Measurements from ENCODE around the gene APBB1. TPM values are rescaled to one million over a fixed set of nuclear protein-coding genes. Genes with fewer than 3 reads are reported as not detected.

The APBB1 gene
- polyA plus RNA-seq, 1 of the 3 experiments (the other 2 are of a cell fraction), result 35.9 TPM

DNA sequence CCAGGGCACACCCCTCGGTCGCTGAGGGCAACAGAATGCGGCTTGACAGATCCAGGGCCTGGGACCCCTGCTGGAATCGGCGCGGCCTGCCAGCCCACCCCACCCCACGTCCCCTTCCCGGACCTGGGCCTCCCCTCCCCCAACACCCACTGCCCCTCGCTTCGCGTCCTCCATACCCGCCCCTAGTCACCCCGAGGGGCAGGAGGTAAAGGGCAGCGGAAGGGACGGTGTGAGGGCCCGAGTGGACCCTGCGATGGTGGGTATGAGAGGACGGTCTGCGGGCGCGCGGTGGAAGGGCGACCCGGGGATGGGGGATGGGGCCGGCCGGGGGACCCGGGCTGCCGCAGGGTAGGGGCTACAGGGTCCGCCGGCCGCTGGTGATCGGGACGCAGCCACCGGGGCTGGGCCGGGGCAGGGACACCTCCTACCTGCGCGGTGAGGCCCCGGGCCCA lies 311 bp downstream of the APBB1 start:
- H3K4me1 ChIP-seq (ENCODE audit: control insufficient read depth in 1 of 2, insufficient read depth in 2 of 2, low read depth in 1 of 2, low read length in 1 of 2), result peaks cover 0 to 11% of the 10 kb centered on the region in 2 experiments; a peak in 1 of 4 replicates
- POLR2A ChIA-PET, result interaction anchor here (0.6 to 1.8 kb wide), 20 partner anchors 8 to 228 kb away, joined by 3 to 9 read pairs (median 4); partner anchors contain the start of genes HPX, SMPD1 and TAF10
- TF ChIP-seq POLR2AphosphoS5 (IDR thresholded peaks at IDR 0.05; ENCODE audit: low read depth, low read length), result no peak
- peak; percentile 7 for TF ChIP-seq CHD2 (IDR thresholded peaks at IDR 0.05; ENCODE audit: low read length, partially characterized antibody)
- peak overlapping the region; percentile 93; the same call in 1 of the 2 replicates for H2AFZ ChIP-seq (ENCODE audit: low read depth)
- H3K79me2 ChIP-seq (ENCODE audit: insufficient read depth), result 0 out of 2 replicates have a peak, but pooled peaks cover 5% of the 10 kb centered on the region
- CTCF ChIA-PET, result interaction anchor here (1.3 to 4.1 kb wide), 8 partner anchors 13 to 288 kb away, joined by 3 to 14 read pairs (median 6); no protein-coding TSS in a partner anchor
- no CpG with 5 or more reads among the region's 38 CpGs for WGBS (ENCODE audit: low lambda C conversion rate)
- no peaks in the 10 kb centered on the region for H3K36me3 ChIP-seq (replicated peaks in 1 of 2; ENCODE audit: control insufficient read depth in 1 of 2, insufficient read depth in 2 of 2, low read length in 1 of 2)
- peak overlapping the region in 1 of 2 experiments; percentile 62; a peak in 2 of 4 replicates for H3K27ac ChIP-seq (ENCODE audit: low read depth in 2 of 2, low read length in 1 of 2)
- no peaks in the 10 kb centered on the region for H4K20me1 ChIP-seq (ENCODE audit: insufficient read depth)
- peak overlapping the region; percentile 82 for H3K4me2 ChIP-seq
- H3K9me3 ChIP-seq, result no peaks in the 10 kb centered on the region
- no peaks in the 10 kb centered on the region for H3K9me2 ChIP-seq
- H3K4me3 ChIP-seq (ENCODE audit: low read depth in 2 of 2, low read length in 1 of 2), result peak overlapping the region; percentile 74 to 77
- peak overlapping the region; percentile 78; the same call in 1 of the 2 replicates for H3K9ac ChIP-seq
- DNase-seq, result no peak
- H3F3A ChIP-seq (replicated peaks; ENCODE audit: insufficient read depth), result no peaks in the 10 kb centered on the region
- H3K27me3 ChIP-seq (ENCODE audit: insufficient read depth), result no peaks in the 10 kb centered on the region

DNA sequence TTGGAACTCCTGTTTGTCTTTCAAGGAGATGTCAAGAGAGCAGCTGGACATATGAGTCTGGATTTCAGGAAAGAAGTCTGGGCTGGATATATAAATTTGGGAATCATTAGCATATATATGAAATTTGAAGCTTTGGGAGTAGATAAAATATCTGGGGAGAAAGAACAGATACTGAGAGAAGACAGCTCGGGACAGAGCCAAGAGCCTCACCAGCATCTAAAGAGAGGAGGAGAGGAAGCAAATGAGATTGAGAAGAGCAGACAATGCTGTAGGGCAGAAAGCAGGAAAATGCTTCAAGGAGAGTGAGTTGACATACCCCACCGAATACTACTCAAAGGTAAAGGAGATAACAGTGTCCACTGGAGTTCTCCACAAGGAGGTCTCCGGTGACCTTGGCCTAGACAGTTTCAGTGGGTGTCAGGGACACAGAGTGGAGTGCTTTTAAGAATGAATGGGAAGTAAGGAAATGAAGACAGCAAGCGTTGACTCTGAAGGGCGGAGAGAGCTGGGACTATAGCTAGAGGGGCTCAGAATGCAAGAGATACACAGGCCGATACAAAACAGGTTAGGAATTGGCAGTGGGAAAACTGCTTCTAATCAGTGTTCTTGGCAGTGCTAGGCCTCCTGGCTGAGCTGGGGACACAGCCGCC lies 862 bp downstream of the APBB1 start:
- TF ChIP-seq JUND (IDR thresholded peaks at IDR 0.05), result no peak
- no peak for TF ChIP-seq POLR2AphosphoS5 (IDR thresholded peaks at IDR 0.05; ENCODE audit: low read depth, low read length)
- TF ChIP-seq, protein P1, sequence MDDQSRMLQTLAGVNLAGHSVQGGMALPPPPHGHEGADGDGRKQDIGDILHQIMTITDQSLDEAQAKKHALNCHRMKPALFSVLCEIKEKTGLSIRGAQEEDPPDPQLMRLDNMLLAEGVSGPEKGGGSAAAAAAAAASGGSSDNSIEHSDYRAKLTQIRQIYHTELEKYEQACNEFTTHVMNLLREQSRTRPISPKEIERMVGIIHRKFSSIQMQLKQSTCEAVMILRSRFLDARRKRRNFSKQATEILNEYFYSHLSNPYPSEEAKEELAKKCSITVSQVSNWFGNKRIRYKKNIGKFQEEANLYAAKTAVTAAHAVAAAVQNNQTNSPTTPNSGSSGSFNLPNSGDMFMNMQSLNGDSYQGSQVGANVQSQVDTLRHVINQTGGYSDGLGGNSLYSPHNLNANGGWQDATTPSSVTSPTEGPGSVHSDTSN (IDR thresholded peaks at IDR 0.05), result no peak
- TF ChIP-seq YY1 (IDR thresholded peaks at IDR 0.05; ENCODE audit: low read depth), result no peak
- TF ChIP-seq, protein P2, sequence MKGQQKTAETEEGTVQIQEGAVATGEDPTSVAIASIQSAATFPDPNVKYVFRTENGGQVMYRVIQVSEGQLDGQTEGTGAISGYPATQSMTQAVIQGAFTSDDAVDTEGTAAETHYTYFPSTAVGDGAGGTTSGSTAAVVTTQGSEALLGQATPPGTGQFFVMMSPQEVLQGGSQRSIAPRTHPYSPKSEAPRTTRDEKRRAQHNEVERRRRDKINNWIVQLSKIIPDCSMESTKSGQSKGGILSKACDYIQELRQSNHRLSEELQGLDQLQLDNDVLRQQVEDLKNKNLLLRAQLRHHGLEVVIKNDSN (IDR thresholded peaks at IDR 0.05; ENCODE audit: borderline replicate concordance, low read depth), result no peak
- TF ChIP-seq, protein P3, sequence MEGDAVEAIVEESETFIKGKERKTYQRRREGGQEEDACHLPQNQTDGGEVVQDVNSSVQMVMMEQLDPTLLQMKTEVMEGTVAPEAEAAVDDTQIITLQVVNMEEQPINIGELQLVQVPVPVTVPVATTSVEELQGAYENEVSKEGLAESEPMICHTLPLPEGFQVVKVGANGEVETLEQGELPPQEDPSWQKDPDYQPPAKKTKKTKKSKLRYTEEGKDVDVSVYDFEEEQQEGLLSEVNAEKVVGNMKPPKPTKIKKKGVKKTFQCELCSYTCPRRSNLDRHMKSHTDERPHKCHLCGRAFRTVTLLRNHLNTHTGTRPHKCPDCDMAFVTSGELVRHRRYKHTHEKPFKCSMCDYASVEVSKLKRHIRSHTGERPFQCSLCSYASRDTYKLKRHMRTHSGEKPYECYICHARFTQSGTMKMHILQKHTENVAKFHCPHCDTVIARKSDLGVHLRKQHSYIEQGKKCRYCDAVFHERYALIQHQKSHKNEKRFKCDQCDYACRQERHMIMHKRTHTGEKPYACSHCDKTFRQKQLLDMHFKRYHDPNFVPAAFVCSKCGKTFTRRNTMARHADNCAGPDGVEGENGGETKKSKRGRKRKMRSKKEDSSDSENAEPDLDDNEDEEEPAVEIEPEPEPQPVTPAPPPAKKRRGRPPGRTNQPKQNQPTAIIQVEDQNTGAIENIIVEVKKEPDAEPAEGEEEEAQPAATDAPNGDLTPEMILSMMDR (IDR thresholded peaks at IDR 0.05), result no peak
- no peak for TF ChIP-seq NFIC (IDR thresholded peaks at IDR 0.05; ENCODE audit: borderline replicate concordance)
- TF ChIP-seq EZH2phosphoT487 (IDR thresholded peaks at IDR 0.05; ENCODE audit: borderline replicate concordance, low read depth), result no peak
- no peak for TF ChIP-seq TCF12 (IDR thresholded peaks at IDR 0.05)
- no peak for TF ChIP-seq SMC3 (IDR thresholded peaks at IDR 0.05; ENCODE audit: low read depth, low read length)
- TF ChIP-seq MEF2A (IDR thresholded peaks at IDR 0.05; ENCODE audit: borderline replicate concordance, low read depth), result no peak
- no peak for TF ChIP-seq EP300 (IDR thresholded peaks at IDR 0.05; ENCODE audit: borderline replicate concordance in 1 of 2, low read depth in 1 of 2, low read length in 1 of 2)
- Histone ChIP-seq H2AFZ (ENCODE audit: low read depth) (peak overlapping the region; percentile 93; the same call in 1 of the 2 replicates), H3K27me3 (ENCODE audit: insufficient read depth) (no peaks in the 10 kb centered on the region), H3K9me3 (no peaks in the 10 kb centered on the region), H3F3A (replicated peaks; ENCODE audit: insufficient read depth) (no peaks in the 10 kb centered on the region), H3K4me3 (ENCODE audit: low read depth in 2 of 2, low read length in 1 of 2) (peak overlapping the region; percentile 74 to 77), H4K20me1 (ENCODE audit: insufficient read depth) (no peaks in the 10 kb centered on the region), H3K9me2 (no peaks in the 10 kb centered on the region), H3K4me1 (ENCODE audit: control insufficient read depth in 1 of 2, insufficient read depth in 2 of 2, low read depth in 1 of 2, low read length in 1 of 2) (peaks cover 0 to 11% of the 10 kb centered on the region in 2 experiments; a peak in 1 of 4 replicates), H3K9ac (peak overlapping the region; percentile 78; the same call in 1 of the 2 replicates), H3K79me2 (ENCODE audit: insufficient read depth) (0 out of 2 replicates have a peak, but pooled peaks cover 5% of the 10 kb centered on the region), H3K27ac (ENCODE audit: low read depth in 2 of 2, low read length in 1 of 2) (peak overlapping the region in 1 of 2 experiments; percentile 62; a peak in 2 of 4 replicates), H3K4me2 (peak overlapping the region; percentile 82), H3K36me3 (replicated peaks in 1 of 2; ENCODE audit: control insufficient read depth in 1 of 2, insufficient read depth in 2 of 2, low read length in 1 of 2) (no peaks in the 10 kb centered on the region)
- DNase-seq, result no peak
- ChIA-PET CTCF (interaction anchor here (1.0 to 4.1 kb wide), 6 partner anchors 21 to 287 kb away, joined by 4 to 14 read pairs (median 6); no protein-coding TSS in a partner anchor), POLR2A (interaction anchor here (1.1 to 1.8 kb wide), 5 partner anchors 8 to 23 kb away, joined by 3 to 8 read pairs (median 3); no protein-coding TSS in a partner anchor)
- WGBS (ENCODE audit: low lambda C conversion rate), result 59% methylated on average over 6 of the region's 7 CpGs

All from SK-N-SH (cell line).